Ramos (cell line): ENCODE data around the gene HAUS7.

Source experiments
- in situ Hi-C: fragments of 300-500 bp; cut with MboI; formaldehyde crosslinking; loops from one replicate; pipeline ENCODE4 v1.14.3; 2022; ENCODE audit warnings: low sequenced_read_pairs; ENCODE audit not compliant: unreplicated experiment

Gene HAUS7

DNA sequence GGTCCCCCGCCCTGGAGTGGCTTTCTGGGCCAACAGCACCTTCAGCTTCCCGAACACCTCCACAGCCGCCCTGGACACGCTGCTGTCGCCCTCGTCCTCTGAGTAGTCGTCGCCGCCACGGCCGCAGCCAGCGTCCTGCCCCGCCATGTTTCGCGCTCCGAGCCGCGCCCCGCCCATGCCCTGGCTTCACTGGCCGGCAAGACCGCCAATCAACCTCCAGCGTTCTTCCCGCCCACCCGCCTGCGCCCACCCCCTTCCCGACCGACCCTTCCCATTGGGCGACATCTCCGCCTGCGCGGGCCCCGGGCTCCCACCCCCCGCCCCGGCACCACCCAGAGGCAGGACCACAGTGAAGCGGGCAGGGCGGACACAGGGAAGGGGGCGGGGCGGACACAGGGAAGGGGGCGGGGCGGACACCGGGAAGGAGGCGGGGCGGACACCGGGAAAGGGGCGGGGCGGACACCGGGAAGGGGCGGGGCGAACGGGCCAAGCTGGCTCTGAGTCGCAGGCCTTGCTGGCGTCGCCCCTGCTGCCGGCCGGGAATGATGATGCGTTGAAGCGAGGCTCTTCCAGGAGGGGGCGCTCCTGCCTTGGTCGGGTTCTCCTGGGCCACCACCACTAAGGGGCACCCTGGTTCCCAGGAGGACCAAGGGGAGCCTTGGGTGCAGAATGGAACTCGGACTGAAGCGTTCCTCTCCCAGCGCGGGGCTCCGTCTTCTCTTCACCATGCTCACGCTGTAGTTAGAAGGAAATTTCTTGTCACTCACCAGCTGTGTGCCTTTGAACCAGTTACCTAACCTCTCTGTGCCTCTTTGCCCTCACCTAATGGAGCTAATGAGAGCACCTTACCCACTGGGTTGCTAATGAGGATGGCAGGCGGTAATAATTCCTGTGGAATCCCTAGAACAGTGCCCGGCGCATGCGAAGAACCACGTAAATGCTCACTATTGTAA lies at the start of gene HAUS7:
Gene HAUS7, minus strand, starts transcription at position 166 of the 953 bp plus-strand sequence. Its CDS starts 19 bp downstream, at position 147.
- in situ Hi-C loops = no loop called here

DNA sequence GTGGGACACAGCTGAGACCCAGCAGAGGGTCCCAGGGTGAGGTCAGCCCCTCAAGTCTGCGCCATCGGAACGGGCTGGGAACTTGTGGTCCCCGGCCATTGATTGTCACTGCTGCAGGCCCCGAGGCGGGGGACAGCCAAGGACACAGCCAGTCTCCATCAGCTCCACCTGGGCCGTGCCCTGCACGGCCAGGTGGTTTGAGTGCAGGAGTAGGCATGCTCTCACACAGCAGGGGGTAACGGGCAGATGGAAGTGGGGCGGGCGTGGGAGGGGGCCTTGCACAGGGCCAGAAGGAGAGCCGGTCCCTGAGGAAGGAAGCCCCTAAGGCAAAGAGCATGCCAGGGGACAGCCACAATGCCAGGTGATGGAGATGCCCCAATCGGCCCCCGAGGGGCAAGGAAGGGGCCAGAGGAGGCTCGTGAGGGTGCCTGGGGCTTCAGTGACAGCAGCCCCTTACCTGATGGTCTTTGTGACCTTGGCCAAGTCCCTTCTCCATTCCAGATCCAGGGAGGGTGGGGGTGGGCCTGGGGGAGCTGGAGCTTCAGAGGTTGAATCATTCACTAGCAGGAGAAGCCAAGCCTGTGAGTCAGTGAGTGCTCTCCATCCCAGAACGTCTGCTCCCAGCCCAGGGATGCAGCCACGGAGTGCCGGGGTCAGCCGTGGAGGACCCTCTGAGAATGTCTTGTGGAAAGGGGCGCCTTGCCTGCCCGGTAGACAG lies 49.4 kb upstream of the HAUS7 start:
- in situ Hi-C loops = loop anchor here (25.0 kb wide), 1 partner anchor 557 kb away; no protein-coding TSS in a partner anchor

DNA sequence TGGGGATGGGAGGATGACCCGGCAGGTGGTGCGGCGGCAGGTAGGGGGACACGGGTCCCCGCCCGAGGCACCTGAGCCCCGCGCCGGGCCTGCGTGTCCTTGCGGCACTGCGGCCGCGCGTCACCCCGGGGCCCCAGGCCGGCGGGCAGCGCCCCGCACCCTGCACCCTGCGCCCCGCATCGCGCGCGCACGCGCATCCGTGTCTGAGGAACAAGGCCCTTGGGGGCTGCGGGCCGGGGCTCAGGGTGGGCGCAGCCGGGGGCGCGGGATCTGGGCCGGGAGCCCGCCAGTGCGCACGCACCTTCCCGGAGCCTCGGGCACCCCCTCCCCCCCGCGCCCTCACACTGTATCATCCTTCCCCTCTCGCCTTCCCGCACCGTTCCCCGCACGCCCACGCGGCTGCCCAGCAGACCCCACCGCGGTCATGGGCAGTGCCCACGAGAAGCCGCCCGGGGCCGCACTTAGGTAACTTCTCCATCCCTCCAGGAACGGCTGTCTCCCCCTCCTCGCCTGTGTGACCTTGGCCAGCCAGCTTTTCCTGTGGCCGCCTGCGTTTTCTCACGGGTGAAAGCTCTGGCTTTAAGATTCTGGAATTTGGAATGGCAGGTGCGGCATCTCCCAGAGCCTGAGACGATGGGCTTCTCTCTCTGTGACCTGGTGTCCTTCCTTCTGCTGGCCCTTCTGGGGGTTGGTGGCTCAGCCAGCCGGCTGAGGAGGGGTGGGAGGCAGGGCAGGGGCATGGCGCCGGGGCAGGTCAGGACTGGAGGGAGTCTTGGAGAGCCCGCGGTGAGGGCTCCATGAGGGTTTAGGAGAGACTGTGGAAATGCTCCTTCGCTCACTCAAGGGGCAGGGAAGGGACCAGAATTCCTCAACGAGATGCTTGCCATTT lies 47.8 kb upstream of the HAUS7 start:
- in situ Hi-C loops = loop anchor here (25.0 kb wide), 1 partner anchor 556 kb away; no protein-coding TSS in a partner anchor

DNA sequence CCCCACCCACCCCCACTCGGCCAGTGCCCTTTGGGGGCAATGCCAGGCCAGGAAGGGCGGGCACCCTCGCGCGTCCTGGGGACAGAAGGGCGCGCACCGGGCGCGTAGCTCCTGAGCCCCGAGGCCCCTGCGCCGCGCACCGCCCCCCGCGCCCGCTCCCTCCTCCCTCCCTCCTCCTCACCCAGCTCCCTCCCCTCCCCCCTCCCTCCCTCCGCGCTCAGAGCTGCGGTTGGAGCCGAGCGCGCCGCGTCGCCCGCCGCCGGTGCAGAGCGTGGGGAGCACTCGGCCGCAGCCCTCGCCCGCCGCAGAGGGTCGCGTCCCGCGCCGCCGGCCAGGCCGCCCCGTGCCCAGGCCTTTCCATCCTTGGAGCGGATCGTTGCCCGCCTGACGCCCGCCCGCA lies 47.0 kb upstream of the HAUS7 start, which contains the start of gene ATP2B3:
Gene ATP2B3, plus strand, starts transcription at position 220 of the 400 bp plus-strand sequence. CDS start 18,606 bp downstream, outside the sequence.
- in situ Hi-C loops = loop anchor here (25.0 kb wide), 1 partner anchor 555 kb away; no protein-coding TSS in a partner anchor

- in situ Hi-C loops = loop anchor here (25.0 kb wide), 1 partner anchor 554 kb away; no protein-coding TSS in a partner anchor
Observed at GRCh38 chrX:153516073-153516472, 45.7 kb upstream of the HAUS7 start.

- in situ Hi-C loops = loop anchor here (25.0 kb wide), 1 partner anchor 553 kb away; no protein-coding TSS in a partner anchor
Observed at GRCh38 chrX:153515435-153515834, 45.1 kb upstream of the HAUS7 start.

DNA sequence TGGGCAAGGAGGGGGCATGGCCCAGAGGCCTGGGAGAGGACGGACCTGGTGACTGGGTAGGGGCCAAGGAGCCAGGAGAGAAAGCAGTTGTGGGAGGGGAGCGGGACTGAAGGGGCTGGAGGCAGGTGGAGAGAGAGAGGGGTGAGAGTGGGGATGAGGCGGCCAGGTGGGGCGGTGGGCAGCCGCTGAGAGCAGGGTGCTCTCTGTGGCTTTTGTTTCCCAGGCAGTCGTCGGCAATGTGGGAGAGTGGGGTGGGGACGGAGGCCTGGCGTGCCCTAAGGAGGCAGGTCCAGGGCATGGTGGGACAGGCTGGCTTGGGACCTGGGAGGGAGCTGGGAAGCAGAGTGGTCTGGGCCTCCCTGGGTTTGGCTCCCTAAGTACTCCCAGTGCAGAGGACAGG lies 43.9 kb upstream of the HAUS7 start:
- in situ Hi-C loops = loop anchor here (25.0 kb wide), 1 partner anchor 552 kb away; no protein-coding TSS in a partner anchor

DNA sequence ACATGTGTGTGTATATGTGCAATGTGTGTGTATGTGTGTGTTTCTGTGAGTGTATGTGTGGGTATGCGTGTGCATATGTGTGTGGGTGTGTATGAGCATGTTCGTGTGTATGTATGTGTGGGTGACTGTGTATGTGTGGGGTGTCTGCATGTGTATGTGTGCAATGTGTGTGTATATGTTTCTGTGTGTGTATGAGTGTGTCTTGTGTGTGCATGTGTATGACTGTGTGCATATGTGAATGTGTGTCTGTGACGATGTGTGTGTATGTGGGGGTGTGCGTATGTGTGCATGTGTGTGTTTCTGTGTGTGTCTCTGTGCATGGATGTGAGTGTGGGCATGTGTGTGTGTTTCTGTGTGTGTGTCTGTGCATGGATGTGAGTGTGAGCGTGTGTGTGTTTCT lies 42.9 kb upstream of the HAUS7 start:
- in situ Hi-C loops = loop anchor here (25.0 kb wide), 1 partner anchor 551 kb away; no protein-coding TSS in a partner anchor

- in situ Hi-C loops = loop anchor here (25.0 kb wide), 1 partner anchor 550 kb away; no protein-coding TSS in a partner anchor
Observed at GRCh38 chrX:153512501-153512893, 42.1 kb upstream of the HAUS7 start.

- in situ Hi-C loops = loop anchor here (25.0 kb wide), 1 partner anchor 550 kb away; no protein-coding TSS in a partner anchor
Observed at GRCh38 chrX:153511784-153512500, 41.6 kb upstream of the HAUS7 start.

DNA sequence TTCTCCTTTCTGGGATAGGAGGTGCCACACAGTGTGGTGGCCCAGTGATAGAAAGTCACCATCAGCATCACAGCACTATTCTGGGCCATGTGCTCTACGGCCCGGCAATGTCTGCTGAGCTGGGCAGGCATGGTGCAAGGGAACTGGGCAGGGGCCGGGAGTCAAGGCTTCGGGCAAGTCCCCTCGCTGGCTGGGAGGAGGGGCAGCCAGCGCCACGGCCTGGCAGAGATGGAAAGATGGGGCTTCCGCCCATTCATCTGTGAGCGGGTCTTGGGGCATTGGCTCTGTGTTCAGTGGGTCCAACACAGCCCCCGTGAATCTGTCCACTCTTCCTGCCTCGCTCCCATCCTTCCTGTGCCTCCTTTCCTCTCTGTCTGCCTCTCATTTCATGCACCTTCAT lies 40.0 kb upstream of the HAUS7 start:
- in situ Hi-C loops = loop anchor here (25.0 kb wide), 1 partner anchor 548 kb away; no protein-coding TSS in a partner anchor

GRCh38 chrX:153509592-153509991 lies 39.2 kb upstream of the HAUS7 start:
- in situ Hi-C loops = loop anchor here (25.0 kb wide), 1 partner anchor 547 kb away; no protein-coding TSS in a partner anchor

DNA sequence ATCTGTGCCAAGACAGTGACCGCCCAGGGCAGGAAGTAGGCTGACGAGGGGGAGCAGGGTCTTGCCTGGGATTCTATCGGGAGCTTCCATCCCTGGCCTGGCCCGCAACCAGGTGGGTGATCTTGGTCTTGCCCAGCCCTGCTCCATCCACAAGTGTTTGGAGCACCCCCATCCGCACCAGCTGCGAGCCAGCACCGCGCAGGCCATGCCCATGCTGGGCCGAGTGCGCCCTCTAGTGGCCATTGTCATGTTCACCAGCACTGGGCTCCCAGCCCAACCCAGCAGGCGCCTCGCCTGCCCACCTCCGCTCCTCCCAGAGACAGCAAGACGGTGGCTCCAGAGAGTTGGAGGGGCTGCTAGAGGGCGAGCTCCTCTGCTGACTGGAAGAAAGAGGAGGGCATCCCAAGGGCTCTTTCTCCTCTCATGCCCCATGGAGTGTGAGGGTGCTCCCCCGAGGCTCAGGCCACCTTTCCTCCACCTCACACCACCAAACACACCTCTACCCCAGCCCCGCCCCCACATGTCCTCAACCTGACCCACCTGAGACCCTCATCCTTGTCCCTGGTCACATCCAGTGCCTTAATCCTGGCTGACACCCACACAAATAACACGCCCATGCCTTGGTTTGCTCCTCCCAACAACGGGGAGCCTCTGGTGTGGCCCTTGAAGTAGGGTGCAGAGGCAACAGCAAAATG lies 37.3 kb upstream of the HAUS7 start:
- in situ Hi-C loops = loop anchor here (25.0 kb wide), 1 partner anchor 545 kb away; no protein-coding TSS in a partner anchor

- in situ Hi-C loops = loop anchor here (25.0 kb wide), 1 partner anchor 543 kb away; no protein-coding TSS in a partner anchor
Observed at GRCh38 chrX:153505361-153505760, 35.0 kb upstream of the HAUS7 start.

- in situ Hi-C loops = loop anchor here (25.0 kb wide), 1 partner anchor 542 kb away; no protein-coding TSS in a partner anchor
Observed at GRCh38 chrX:153504445-153505016, 34.2 kb upstream of the HAUS7 start.

DNA sequence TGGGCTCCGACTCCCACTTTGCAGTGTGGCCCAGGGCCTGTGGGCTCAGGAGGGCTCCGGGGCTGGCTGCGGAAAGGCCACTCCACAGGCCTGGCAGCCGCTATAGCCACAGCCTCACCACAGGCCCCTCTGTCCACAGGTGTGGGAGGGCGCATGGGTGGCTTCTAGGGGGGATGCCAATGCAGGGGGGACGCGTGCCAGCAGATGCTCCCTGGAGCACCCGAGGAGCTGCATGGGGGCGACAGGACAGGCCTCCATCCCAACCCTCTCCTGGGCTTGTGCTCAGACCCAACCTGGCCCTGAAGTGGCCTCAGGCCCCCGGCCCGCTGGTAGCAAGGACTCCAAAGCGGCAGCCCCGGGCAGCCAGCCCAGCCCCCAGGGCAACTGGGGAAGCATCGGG lies 32.4 kb upstream of the HAUS7 start:
- in situ Hi-C loops = loop anchor here (25.0 kb wide), 1 partner anchor 540 kb away; no protein-coding TSS in a partner anchor

DNA sequence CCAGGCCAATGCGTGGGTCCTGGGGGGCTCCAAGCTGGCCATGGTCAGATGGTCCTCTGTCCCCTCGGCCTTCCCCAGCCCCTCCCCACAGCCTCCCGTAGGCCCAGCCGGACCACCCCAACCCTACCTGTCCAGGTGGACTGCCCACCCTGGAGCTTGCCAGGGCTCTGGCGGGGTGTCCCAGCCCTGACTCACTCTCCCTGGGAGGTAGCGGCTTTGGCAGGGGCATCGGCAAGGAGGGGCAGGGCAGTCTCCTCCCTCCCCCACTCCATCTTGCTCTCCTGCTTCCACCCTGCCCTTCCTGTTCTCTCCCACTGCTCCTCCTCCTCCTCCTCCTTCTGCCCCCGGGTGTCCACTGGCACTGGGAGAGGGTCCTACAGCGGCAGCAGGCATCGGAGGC lies 31.8 kb upstream of the HAUS7 start:
- in situ Hi-C loops = loop anchor here (25.0 kb wide), 1 partner anchor 540 kb away; no protein-coding TSS in a partner anchor
